ENCODE measurements around the gene TVP23C. TPM values are rescaled to one million over a fixed set of nuclear protein-coding genes. Genes with fewer than 3 reads are reported as not detected.

Gene TVP23C
- total and polyA plus RNA-seq, 9 of the 15 experiments (the other 6 are each of a cell fraction or from before 2014, with no cell fraction given), result 5.7 to 16.8 (median 8.2) TPM

- H2AFZ ChIP-seq (ENCODE audit: low read depth, low read length), result no peak overlapping the region
- no peak for DNase-seq (ENCODE audit: extremely low read depth in 1 of 4, low spot score in 3 of 4)
- H3K9me1 ChIP-seq (ENCODE audit: control insufficient read depth, insufficient read depth, low read length), result no peaks in the 10 kb centered on the region
- H3K4me2 ChIP-seq (ENCODE audit: insufficient read depth, low read length), result no peak overlapping the region
- no peaks in the 10 kb centered on the region for H4K20me1 ChIP-seq (replicated peaks; ENCODE audit: control insufficient read depth, insufficient read depth, low read length)
- ATAC-seq, result no peak
- WGBS (ENCODE audit: insufficient coverage, low coverage, missing lambda C conversion rate), result 67% methylated on average over 2 of the region's 2 CpGs
- no peak overlapping the region for H3K4me3 ChIP-seq
- intact Hi-C loops (cut with micrococcal nuclease) (no loop called here), in situ Hi-C loops (cut with MboI) (loop anchor here (5.0 kb wide), 1 partner anchor 37 kb away; no protein-coding TSS in a partner anchor)
- TF ChIP-seq ZZZ3 (IDR thresholded peaks at IDR 0.05), result no peak
- TF ChIP-seq CHD7 (IDR thresholded peaks at IDR 0.05; ENCODE audit: low read depth, low read length), result no peak
- no peak for TF ChIP-seq STAT5B (CRISPR knock-in tag; IDR thresholded peaks at IDR 0.05)
- TF ChIP-seq MECOM (CRISPR knock-in tag; IDR thresholded peaks at IDR 0.05), result no peak
- no peak for TF ChIP-seq TEAD4 (IDR thresholded peaks at IDR 0.05; ENCODE audit: low read length)
- no peak for TF ChIP-seq TEAD4 (CRISPR knock-in tag; IDR thresholded peaks at IDR 0.05; ENCODE audit: borderline replicate concordance)
- TF ChIP-seq PHF20 (IDR thresholded peaks at IDR 0.05; ENCODE audit: partially characterized antibody), result peak; percentile 37
- no peak for TF ChIP-seq PATZ1 (CRISPR knock-in tag; IDR thresholded peaks at IDR 0.05; ENCODE audit: borderline replicate concordance)
- no peaks in the 10 kb centered on the region for H3K27me3 ChIP-seq (ENCODE audit: control insufficient read depth in 2 of 2, insufficient read depth in 2 of 2, low read length in 2 of 2)
- no peaks in the 10 kb centered on the region for H3K36me3 ChIP-seq (ENCODE audit: control insufficient read depth, insufficient read depth, low read length)
- no peaks in the 10 kb centered on the region for H3K79me2 ChIP-seq (ENCODE audit: control insufficient read depth, insufficient read depth, low read length)
- BruUV-seq (replicated peaks), result no TSS peak
- CTCF ChIA-PET (ENCODE audit: low intra/inter-chr PET ratio), result no interaction called here
- FAIRE-seq, result no peak
- no peak overlapping the region; the same call in 2 of the 3 replicates for H3K27ac ChIP-seq (ENCODE audit: extremely low read depth, low read depth, low read length)
- H3K4me1 ChIP-seq (replicated peaks in 1 of 2; ENCODE audit: control insufficient read depth in 2 of 2, insufficient read depth in 2 of 2, low read length in 2 of 2), result no peaks in the 10 kb centered on the region; a peak in 1 of 5 replicates
- POLR2A ChIA-PET, result no interaction called here
- no peaks in the 10 kb centered on the region for H3K9me3 ChIP-seq (replicated peaks; ENCODE audit: control insufficient read depth, insufficient read depth, low read depth, low read length)
- no peak overlapping the region for H3K9ac ChIP-seq (ENCODE audit: insufficient read depth in 1 of 2, low read depth in 2 of 2, low read length in 2 of 2)
These were observed 98.1 kb downstream of the TVP23C start for GRCh38 chr17:15465045-15465701.

All from K562 (cell line).